ENCODE measurements around the gene C16orf89. TPM values are rescaled to one million over a fixed set of nuclear protein-coding genes. Genes with fewer than 3 reads are reported as not detected.

Gene C16orf89
- total RNA-seq, 1 donor from 2014 or later, result 1.0 TPM

- no peaks in the 10 kb centered on the region for H3K27me3 ChIP-seq
- peaks cover 4% of the 10 kb centered on the region for H3K4me1 Mint-ChIP-seq
- no peak overlapping the region for H3K9ac ChIP-seq
- no peaks in the 10 kb centered on the region for H3K9me3 Mint-ChIP-seq
- H3K36me3 ChIP-seq, result no peaks in the 10 kb centered on the region
- no peaks in the 10 kb centered on the region for H3K9me3 ChIP-seq (ENCODE audit: low read depth)
- peak overlapping the region; percentile 69 for H2AFZ ChIP-seq (replicated peaks)
- peak overlapping the region; percentile 37 for H3K27ac ChIP-seq
- H4K20me1 ChIP-seq (ENCODE audit: low read depth), result no peaks in the 10 kb centered on the region
- H3K79me2 ChIP-seq (ENCODE audit: low read depth), result no peaks in the 10 kb centered on the region
- no peaks in the 10 kb centered on the region for H3K36me3 Mint-ChIP-seq
- peaks cover 3% of the 10 kb centered on the region for H3K27me3 Mint-ChIP-seq (ENCODE audit: insufficient read depth, low read depth)
- H3K4me2 ChIP-seq, result no peak overlapping the region
- peaks cover 18% of the 10 kb centered on the region for H3K4me1 ChIP-seq
- no peak overlapping the region for H3K27ac Mint-ChIP-seq
- H3K4me3 ChIP-seq, result no peak overlapping the region
- peaks cover 27% of the 10 kb centered on the region for H3F3A ChIP-seq (ENCODE audit: low read depth)
- H3K4me3 Mint-ChIP-seq, result no peak overlapping the region
- DNase-seq (ENCODE audit: low spot score), result no peak
- TF ChIP-seq EZH2phosphoT487 (IDR thresholded peaks at IDR 0.05) (no peak), EZH2 (IDR thresholded peaks at IDR 0.05) (no peak)
- TF ChIP-seq, protein P1, sequence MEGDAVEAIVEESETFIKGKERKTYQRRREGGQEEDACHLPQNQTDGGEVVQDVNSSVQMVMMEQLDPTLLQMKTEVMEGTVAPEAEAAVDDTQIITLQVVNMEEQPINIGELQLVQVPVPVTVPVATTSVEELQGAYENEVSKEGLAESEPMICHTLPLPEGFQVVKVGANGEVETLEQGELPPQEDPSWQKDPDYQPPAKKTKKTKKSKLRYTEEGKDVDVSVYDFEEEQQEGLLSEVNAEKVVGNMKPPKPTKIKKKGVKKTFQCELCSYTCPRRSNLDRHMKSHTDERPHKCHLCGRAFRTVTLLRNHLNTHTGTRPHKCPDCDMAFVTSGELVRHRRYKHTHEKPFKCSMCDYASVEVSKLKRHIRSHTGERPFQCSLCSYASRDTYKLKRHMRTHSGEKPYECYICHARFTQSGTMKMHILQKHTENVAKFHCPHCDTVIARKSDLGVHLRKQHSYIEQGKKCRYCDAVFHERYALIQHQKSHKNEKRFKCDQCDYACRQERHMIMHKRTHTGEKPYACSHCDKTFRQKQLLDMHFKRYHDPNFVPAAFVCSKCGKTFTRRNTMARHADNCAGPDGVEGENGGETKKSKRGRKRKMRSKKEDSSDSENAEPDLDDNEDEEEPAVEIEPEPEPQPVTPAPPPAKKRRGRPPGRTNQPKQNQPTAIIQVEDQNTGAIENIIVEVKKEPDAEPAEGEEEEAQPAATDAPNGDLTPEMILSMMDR (IDR thresholded peaks at IDR 0.05), result no peak
Observed at GRCh38 chr16:5060073-5060641, 5.6 kb downstream of the C16orf89 start.

DNA sequence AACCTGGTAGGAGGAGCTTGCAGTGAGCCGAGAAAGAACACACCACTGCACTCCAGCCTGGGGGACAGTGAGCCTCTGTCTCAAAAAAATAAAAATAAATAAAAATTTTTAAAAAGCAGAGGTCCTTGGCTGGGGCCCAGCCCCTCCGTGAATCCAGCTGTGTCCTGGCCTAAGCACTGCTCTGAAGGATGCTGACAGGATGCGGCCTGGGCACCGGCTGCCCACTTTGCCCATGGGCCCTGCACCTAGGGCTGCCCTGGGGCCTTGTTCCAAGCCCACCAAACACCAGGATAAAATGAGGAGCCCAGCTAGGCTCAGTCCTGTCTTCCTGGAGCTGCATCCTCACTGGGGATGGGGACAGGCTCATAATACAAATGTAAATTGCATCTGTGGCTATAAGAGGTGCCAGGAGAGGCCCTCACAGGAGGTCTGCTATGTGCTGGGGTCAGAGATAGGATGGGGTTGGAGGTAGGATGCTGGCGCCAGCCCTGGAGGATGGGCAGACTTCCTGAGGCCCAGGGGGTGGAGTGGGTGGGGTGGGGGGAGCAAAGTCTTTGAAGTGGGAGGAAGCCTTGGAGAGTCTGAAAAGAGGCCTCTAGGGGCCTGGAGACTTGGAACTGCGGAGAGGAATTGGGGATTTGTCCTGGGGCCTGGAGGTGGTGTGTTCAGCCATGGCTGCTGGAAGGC lies 6.2 kb downstream of the C16orf89 start:
- peaks cover 4% of the 10 kb centered on the region for H3K4me1 Mint-ChIP-seq
- TF ChIP-seq EZH2 (IDR thresholded peaks at IDR 0.05) (no peak), EZH2phosphoT487 (IDR thresholded peaks at IDR 0.05) (no peak)
- TF ChIP-seq, protein P1 (IDR thresholded peaks at IDR 0.05), result no peak
- Histone ChIP-seq H4K20me1 (ENCODE audit: low read depth) (no peaks in the 10 kb centered on the region), H3F3A (ENCODE audit: low read depth) (peaks cover 27% of the 10 kb centered on the region), H3K4me1 (peaks cover 18% of the 10 kb centered on the region), H3K4me3 (no peak overlapping the region), H3K27ac (peak overlapping the region; percentile 37), H3K4me2 (no peak overlapping the region), H3K9ac (no peak overlapping the region), H3K79me2 (ENCODE audit: low read depth) (no peaks in the 10 kb centered on the region), H3K9me3 (ENCODE audit: low read depth) (no peaks in the 10 kb centered on the region), H3K36me3 (no peaks in the 10 kb centered on the region), H3K27me3 (no peaks in the 10 kb centered on the region), H2AFZ (replicated peaks) (peak overlapping the region; percentile 69)
- H3K4me3 Mint-ChIP-seq, result no peak overlapping the region
- no peaks in the 10 kb centered on the region for H3K9me3 Mint-ChIP-seq
- DNase-seq (ENCODE audit: low spot score), result no peak
- H3K27ac Mint-ChIP-seq, result no peak overlapping the region
- H3K27me3 Mint-ChIP-seq (ENCODE audit: insufficient read depth, low read depth), result peaks cover 2% of the 10 kb centered on the region
- no peaks in the 10 kb centered on the region for H3K36me3 Mint-ChIP-seq

DNA sequence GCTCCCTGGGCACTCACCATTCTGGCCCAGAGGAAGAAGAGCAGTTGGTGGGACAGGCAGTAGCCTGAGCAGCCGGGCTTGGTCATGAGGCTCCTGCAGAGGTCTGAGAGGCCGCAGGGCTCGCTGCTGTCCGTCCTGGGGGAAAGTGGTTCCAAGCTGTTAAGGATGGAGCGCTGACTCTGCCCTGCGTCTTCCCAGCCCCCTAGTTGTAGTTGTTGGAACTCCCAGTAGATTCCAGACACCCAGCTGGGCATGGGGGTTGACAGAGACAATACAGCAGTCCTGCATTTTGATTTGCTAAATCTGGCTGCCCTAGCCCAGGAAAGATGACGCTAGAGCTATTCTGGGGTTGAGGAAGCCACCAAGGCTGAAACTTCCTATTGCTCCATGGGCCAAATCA lies 7.3 kb downstream of the C16orf89 start:
- H3K27ac ChIP-seq, result no peak overlapping the region
- DNase-seq (ENCODE audit: low spot score), result peak; percentile 87
- H3K4me2 ChIP-seq, result peak overlapping the region; percentile 35
- no peak overlapping the region for H3K9ac ChIP-seq
- H4K20me1 ChIP-seq (ENCODE audit: low read depth), result no peaks in the 10 kb centered on the region
- H3K79me2 ChIP-seq (ENCODE audit: low read depth), result no peaks in the 10 kb centered on the region
- Mint-ChIP-seq H3K36me3 (no peaks in the 10 kb centered on the region), H3K4me3 (no peak overlapping the region), H3K9me3 (no peaks in the 10 kb centered on the region), H3K27ac (no peak overlapping the region), H3K4me1 (peaks cover 4% of the 10 kb centered on the region), H3K27me3 (ENCODE audit: insufficient read depth, low read depth) (peaks cover 2% of the 10 kb centered on the region)
- peaks cover 18% of the 10 kb centered on the region for H3K4me1 ChIP-seq
- H3K36me3 ChIP-seq, result no peaks in the 10 kb centered on the region
- TF ChIP-seq, protein P1 (IDR thresholded peaks at IDR 0.05), result peak; percentile 61
- no peak for TF ChIP-seq EZH2phosphoT487 (IDR thresholded peaks at IDR 0.05)
- no peaks in the 10 kb centered on the region for H3K27me3 ChIP-seq
- H3K9me3 ChIP-seq (ENCODE audit: low read depth), result no peaks in the 10 kb centered on the region
- H3K4me3 ChIP-seq, result no peak overlapping the region
- peak overlapping the region; percentile 84 for H2AFZ ChIP-seq (replicated peaks)
- peaks cover 27% of the 10 kb centered on the region for H3F3A ChIP-seq (ENCODE audit: low read depth)

Data from neural progenitor cell (in vitro differentiated cells).